OCI-LY1 (cell line): Measurements from ENCODE around the gene STK38.

ENCODE experiments used
- CTCF ChIP-seq: fragments of 200-600 bp; sonication (generic), shearing (Covaris generic); IDR thresholded peaks from 2 replicates; pipeline ENCODE4 v1.5.1; 2017; ENCODE audit warnings: mild to moderate bottlenecking, antibody characterized with exemption, low read length, moderate library complexity, mixed read lengths
- EZH2 ChIP-seq: fragments of 200-600 bp; sonication (generic), shearing (Covaris generic); IDR thresholded peaks from 2 replicates; pipeline ENCODE4 v1.8.0; 2017; ENCODE audit warnings: borderline replicate concordance, mixed run types, mild to moderate bottlenecking, antibody characterized with exemption, low read length, moderate library complexity, mixed read lengths

- TF ChIP-seq EZH2 (no peak), CTCF (no peak)
These were observed 3.1 kb downstream of the STK38 start for GRCh38 chr6:36544228-36544627.
